OCI-LY3 (cell line): ENCODE data around the gene CALML6.

Experiments
- EZH2phosphoT487 ChIP-seq: fragments of 200-600 bp; shearing (Covaris generic); IDR thresholded peaks from 2 replicates; pipeline ENCODE4 v1.6.1; 2018; ENCODE audit warnings: antibody characterized with exemption, mixed run types, low read depth
- TF ChIP-seq, protein P1 (sequence below): fragments of 200-600, 300-600 bp; sonication (generic); IDR thresholded peaks from 2 replicates; pipeline ENCODE4 v1.5.1; 2014; ENCODE audit warnings: antibody characterized with exemption, low read length, low read depth

DNA sequence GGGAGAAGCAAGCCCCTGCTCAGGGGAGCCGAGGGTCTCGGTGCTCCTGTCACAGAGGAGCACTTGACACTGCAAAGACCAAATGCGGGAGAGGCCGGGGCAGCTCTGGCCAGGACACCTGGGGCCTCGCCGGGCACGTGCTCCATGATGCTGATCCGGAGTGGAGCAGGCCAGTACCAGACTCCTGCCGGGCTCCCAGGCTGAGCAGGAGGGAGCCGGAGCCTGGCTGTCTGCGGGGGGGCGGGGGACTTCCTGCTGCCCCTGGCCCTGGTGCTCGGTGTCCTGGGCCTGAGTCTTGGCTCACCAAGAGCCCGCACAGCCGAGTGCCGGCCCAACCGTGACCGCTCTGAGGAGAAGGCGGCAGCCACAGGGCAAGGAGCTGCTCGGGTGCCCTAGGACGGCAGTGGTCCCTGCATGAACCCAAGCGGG lies 42.5 kb downstream of the CALML6 start:
- TF ChIP-seq, protein P1, sequence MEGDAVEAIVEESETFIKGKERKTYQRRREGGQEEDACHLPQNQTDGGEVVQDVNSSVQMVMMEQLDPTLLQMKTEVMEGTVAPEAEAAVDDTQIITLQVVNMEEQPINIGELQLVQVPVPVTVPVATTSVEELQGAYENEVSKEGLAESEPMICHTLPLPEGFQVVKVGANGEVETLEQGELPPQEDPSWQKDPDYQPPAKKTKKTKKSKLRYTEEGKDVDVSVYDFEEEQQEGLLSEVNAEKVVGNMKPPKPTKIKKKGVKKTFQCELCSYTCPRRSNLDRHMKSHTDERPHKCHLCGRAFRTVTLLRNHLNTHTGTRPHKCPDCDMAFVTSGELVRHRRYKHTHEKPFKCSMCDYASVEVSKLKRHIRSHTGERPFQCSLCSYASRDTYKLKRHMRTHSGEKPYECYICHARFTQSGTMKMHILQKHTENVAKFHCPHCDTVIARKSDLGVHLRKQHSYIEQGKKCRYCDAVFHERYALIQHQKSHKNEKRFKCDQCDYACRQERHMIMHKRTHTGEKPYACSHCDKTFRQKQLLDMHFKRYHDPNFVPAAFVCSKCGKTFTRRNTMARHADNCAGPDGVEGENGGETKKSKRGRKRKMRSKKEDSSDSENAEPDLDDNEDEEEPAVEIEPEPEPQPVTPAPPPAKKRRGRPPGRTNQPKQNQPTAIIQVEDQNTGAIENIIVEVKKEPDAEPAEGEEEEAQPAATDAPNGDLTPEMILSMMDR = no peak
- TF ChIP-seq EZH2phosphoT487 = no peak
